ENCODE measurements around the gene NRG3.

Gene NRG3

DNA sequence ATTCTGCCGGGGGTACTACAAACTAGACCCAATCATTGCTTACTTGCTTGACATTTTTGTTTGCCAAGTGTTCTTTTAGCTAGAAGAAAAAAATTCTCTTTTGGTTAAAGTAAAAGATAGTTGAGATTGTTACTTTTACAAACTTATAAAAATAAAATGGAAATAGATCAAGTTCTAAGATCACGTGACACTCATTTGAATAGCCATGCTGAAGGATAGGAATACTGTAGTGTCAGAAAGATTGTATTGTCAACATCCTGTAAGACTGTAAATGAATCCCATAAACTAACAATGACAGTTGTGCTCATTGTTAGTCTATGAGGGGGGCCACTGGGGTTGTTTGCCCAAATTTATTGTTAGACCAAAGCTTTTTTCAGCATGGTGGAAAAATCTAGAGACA lies 10.5 kb downstream of the NRG3 start:
- DNase-seq: no peak

DNA sequence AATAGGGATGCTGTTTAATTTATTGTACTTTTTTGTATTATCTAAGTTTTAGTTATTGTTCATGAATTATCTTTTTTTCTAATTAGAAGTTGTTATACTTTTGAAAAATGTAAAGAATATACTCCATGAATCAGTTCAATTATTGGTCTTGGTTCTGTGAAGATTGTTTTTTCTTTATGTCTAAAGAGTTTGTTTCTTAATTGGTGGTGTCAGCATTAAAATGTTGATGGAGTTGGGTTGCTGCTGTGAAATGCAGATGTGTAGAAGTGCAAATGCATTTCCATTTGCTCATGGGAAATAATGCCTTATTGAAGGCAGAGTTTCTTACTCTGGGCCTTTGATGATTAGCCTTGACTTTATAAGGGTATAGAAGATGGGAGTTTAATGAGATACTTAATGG lies 11.9 kb downstream of the NRG3 start:
- DNase-seq: no peak

DNA sequence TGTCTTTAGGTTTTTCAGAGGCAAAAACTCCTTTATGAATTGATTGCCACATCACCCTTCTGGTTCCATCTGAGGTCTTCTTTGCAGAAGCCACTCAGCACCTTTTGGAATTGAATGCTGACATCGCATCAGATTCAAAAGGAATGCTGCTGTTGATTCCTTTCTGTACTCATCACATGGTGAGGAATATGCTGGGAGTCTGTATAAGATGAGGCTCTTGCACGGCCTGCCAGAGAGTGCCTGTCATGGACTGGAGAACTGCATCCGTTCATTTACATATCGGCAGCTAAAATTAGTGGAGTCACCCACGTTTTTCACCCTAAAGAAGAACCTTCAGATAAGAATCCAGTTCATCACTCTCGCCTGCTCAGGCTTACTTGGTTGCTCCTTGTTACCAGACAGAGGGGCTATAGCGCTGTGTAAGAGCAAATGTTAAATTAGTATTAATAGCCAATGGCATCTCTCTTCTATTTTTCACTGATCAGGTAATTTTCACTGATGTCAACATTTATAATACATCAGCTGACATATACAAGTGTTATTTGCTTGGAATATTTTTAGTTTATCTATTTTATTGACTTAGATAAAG lies 14.3 kb downstream of the NRG3 start:
- DNase-seq: no peak

DNA sequence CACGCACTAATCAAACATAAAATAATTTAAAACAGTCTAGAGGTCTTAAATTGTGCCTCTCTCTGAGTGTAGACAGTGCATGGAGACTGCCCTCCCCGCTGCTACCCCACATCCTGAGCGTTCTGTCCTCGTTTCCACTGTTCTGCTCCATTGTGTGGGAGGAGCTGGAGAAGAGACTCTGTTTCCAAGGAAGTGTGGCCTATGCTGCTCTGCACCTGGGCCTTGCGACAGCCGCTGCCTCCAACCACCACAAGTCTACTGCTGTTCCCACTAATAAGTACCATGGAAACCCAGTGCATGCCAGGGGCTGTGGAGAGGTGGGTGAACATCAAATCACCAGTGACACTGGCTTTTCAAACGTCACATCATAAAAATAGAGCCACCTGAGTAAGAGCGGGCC lies 19.6 kb downstream of the NRG3 start:
- no peak for DNase-seq

DNA sequence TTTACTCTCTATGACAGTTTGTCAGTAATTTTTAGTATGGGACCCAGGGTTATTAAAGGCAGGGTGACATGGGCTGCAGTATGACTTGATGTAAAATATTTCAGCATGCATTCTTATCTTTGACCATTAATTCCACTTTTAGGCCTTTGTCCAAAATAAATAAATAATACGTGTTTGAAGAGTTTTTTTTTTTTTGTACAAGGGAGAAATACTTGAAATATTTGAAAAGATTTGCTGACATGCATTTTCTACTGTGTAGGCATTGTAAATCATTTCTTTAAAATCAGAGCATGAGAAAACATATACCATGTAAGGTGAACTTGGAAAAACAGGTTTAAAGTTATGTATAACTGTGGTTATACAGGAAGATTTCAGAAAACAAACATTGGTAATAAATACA lies 23.5 kb downstream of the NRG3 start:
- no peak for DNase-seq

DNA sequence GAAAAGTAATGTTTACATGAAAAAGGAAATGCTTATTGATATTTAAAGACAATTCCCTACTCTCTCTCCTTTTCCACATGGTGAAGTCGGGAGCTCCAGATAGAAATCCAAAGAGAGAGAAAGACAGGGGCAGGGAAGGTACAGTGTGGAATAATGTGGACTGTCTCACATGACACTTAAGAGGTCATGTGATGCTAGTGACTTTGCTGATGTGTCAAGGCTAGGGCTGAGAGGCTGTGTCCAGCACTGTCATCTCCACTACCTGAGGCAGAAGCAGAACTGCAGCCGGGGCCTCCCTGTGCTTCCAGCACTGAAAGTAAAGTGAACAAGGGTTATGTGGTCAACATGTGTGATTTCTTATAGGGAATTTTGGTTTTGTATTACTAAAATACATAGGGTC lies 26.0 kb downstream of the NRG3 start:
- DNase-seq: no peak

DNA sequence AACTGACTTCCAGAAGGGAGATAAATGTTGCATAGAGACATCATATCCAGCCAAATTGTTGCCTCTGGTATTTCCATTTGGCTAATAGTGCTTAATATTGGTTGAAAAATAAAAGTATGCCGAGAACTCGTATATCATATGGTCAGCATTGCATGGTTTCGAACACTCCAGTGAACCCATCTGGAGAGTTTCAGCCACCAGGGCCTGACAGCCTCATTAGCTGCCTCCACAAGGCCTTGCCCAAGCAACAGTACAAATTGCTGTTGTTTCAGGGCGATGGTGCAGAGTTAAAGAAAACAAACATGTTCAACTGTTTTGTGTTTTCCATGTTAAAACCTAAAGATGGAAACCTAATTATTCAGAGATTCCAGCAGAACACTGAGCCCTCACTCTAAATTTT lies 28.5 kb downstream of the NRG3 start:
- DNase-seq: no peak

DNA sequence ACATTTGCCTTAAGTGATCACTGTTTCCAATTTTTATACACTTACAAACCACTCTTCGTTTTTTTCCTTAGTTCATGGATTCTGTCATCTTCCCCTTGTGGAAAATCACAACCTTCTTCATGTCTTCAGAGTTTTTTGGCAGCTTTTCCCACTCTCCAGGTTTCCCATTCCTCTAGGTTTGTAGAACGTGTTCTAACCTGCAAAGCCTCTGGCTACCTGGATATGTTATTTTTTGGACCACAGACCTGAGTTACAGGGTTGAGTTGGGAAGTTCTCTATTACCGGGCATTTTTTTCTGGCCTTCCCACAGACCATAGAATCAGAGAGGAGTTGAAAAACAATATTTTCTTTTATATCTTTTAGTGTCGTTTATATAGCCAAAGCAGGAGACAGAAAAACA lies 30.2 kb downstream of the NRG3 start:
- DNase-seq: no peak

DNA sequence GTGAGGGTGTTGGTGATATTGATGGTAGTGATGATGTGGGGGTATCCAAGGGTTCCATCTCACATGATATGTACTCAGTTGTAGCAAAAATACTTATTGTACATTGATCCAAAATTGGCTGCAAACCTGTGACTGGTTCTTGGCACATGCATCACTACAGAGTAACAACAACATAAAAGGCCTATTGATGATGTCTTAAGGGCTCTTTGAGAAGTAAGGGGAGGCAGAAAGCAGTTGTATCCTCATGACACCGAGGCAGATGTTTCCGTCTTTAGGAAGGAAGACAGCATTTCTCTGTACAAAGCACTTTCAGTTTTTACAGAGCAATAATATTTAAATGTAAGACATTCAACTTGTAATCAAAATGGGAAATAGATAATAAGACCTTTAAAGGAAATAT lies 34.5 kb downstream of the NRG3 start:
- no peak for DNase-seq

DNA sequence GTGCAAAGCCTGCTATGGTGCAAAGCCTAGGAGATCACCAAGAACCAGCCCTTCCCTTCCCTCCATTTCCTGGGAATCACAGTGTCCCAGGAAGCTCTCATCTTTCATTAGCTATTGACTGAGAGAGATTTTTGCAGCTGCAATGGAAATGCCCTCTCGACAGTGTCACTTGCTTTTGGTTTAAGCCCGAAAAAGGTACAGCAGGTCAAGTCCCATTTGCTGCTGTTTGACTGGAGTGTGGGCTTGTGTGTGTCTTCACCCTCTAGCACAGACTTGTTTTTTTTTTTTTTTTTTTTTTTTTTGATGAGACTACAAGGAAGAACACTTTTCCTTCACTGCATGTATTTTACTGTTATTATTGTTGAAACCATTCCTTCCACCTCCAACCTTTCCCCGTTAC lies 36.3 kb downstream of the NRG3 start:
- no peak for DNase-seq

DNA sequence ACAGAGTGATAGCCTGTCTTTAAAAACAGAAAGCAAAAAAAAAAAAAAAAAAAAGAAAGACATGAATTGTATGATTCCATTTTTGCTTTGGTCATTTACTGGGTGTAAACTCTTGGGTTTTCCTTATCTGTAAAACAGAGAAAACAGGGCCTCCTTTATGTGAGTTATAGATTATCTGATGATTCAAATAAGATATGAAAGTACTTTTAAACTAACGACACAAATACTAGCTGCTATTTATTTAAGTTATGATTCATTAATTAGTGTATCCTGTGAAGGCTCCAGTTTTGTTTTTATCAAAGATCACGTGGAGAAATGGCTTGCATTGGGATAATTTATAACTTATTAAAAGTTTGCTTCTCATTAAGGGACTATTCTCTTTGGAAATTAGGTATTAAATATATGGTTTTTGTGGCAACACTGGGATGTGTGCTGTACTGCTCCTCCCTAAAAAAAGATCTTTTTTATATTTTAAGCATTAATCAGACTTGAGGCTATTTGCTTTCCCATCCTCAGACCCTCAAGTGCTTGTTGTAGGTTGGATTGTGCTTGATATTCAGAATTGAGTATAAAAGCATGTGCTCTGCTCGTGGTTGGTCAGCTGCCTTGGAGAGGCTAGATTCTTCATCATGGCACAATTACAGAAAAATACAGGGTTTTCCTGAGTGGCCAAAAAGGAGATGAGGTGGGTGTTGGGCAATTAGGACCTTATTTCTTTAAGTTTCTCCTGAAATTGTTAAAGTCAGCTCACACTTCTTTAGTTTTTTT lies 39.9 kb downstream of the NRG3 start:
- no peak for DNase-seq

DNA sequence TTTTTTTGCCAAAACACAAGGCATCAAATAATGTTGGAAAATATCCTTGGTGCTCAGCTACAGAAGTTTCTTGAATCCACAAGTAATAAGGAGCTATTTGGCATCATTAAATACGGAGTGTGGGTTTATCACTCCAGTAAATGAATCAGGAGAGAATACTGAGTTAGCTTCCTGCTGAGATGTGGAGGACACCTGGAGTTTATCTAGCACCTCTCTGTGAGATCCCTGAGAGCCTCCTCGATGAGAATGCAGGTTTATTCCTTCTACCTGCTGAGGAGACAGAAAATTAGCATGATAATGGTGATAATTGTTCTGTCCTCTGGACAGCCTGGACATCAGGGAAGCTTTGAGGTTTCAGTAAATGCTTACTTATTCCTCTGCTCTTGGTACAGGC lies 40.5 kb downstream of the NRG3 start:
- no peak for DNase-seq

DNA sequence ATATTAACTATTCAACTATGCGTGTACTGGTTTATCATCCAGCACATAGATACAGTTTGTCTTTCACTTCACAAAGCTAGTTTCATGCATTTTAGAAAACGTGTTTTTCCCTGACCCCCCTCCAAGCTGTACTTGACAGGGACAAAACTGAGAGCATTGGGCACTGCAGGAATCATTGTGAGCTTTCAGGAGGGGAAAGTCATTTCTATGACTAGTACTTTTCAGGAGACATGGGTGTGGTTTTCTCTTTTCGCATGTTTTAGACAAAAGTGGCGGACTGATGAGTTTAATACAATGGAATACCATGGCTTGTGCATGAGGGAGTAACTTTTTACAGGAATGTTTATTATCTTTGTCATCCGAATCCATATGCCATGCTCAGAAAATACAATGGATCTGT lies 42.7 kb downstream of the NRG3 start:
- no peak for DNase-seq

DNA sequence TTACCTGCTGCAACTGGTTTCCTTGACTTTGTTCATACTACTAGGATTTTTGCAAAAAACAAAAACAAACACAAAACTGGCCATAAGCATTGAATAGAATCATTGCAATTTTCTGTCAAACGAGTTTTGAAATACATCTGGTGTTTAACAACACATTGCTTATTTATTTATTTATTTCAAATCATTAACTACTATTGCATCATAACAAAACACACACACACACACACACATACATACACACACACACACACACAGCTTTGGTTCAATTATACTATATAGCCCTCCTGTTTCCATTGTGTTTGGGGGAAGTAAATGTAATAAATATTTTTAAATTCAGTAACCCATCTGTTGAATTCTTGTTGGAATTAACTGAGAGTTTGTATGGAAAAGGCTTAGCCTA lies 43.8 kb downstream of the NRG3 start:
- no peak for DNase-seq

DNA sequence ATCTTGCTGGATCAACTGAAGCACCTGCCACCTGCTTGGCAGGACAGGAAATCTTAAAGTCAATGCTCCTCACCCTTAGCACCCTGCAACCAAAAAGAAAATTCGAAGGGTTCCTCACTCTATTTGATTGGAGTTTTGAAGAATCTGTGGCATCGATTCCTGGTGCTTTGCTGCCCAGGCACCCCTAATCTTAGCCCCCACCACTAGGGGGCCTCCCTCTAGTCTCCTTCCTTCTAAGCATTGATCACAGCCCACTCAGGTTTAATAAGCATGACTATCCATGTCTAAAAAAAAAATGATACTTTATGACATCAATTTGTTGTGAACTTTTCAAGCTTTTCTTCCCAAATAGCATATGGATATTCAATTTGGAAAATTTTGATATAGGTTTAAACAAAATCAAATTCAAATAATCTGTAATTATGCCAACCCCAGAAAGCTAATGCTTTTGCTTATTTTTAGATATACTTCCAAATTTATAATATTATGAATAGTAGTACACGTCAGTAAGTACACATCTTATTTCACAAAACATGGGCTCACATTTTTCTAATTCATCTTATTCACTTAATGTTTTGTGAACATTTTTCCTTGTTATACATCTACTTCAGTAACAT lies 45.3 kb downstream of the NRG3 start:
- DNase-seq: no peak

DNA sequence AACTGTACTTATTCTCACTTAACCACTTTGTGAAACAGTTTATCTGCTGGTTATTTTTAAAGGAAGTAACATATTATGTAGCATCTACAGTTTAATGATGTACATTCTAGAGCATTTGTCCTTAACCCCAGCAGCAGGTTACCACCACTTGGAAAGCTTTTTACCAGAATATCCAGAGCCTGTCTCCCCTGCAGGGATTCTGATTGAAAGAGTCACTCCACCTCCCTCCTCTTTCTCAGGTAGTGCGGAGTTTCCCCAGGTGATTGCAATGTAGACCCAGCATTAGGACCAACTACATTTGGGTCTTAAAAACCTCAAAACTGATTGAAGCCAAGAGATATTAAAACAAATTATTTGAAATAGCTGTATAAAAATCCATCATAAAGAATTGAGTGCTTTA lies 53.1 kb downstream of the NRG3 start:
- DNase-seq: no peak

DNA sequence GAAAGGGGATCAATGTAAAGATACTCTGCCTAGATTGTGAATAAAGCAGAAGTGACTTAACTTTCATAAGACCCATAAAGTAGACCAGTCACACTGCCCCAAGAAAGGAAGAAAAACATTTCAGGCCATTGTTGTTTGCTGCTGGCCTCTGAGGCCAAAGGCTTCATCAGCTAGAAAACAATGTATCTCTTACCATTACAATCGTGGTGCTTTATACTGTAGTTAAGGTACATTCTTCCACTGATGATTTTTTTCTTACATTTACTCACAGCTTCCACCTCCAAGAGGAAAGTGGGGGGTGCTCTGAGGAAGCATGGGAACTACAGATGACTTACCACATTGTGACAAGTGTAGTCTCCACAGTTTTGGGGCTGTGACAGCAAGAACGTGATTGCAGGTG lies 68.6 kb downstream of the NRG3 start:
- no peak for DNase-seq

DNA sequence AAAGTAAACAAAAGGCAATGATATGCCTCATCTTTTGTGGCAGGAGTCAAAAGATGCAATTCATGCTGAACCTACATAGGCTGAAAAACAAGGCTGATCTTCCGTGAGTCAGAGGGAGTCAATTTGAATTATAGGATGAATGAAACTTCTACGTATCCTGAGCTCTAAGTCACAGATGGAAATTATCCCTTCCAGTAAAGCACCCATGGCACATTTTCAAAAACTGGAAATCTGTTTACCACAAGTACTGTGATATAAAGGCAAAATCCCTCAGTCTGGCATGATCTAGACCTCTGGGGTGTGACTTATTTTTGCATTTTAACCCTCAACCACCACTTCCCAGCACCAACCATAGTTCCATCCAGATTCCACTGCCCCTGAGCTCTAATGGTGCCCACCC lies 69.6 kb downstream of the NRG3 start:
- DNase-seq: peak; percentile 29

DNA sequence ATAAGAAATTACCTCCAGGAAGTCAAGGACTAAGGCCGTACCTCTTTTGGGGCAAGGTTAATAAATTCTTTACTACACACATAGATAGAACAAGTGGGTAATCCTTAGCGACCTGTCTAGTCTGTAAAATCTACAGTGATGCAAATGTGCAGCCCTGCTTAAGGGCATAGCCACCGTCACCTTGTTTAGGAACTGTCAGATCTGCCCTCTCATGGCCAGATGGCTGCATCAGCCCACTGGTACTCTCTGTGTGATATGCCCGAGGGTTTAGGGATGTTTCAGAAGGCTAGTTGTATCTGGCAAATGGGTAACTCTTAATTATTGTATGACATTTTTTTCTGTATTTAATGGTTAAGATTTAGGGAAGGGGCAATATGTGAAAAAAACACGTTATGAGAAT lies 74.3 kb downstream of the NRG3 start:
- DNase-seq: no peak

DNA sequence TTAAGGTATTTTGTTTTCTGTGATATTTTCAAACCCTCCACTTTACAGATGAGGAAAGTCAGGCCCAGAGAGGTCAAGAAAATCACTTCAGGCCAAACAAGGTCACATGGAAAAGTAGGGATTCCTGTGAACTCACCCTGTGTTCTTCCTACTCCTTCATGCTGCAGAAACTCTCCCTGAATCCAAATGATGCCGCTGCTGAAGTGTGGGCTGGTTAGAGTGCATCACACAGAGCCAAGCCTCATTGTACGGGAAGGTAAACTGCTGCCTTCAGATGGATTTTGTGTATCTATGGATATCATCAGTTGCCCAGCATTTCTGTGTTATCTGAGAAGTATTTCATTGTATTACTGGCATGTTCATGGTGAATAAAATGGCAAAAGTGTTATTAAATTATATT lies 75.4 kb downstream of the NRG3 start:
- DNase-seq: no peak

DNA sequence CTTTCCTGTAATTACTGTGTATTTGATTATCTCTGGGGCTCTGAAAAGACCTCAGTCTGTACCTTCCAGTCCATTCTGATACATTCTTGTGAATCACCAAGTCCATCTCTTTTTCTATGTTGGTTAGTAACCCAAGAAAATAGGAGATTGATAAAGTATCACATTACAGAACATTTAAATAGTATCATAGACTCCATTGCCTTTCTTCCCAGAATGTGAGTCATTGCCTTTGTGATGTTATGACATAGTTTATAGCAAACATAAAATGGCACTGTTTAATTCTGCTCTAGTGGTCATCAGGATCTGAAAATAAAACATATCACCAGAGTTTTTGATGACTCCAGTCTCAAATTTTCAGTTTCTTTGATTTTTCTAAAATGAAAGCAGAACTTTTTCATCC lies 78.4 kb downstream of the NRG3 start:
- DNase-seq: no peak

DNA sequence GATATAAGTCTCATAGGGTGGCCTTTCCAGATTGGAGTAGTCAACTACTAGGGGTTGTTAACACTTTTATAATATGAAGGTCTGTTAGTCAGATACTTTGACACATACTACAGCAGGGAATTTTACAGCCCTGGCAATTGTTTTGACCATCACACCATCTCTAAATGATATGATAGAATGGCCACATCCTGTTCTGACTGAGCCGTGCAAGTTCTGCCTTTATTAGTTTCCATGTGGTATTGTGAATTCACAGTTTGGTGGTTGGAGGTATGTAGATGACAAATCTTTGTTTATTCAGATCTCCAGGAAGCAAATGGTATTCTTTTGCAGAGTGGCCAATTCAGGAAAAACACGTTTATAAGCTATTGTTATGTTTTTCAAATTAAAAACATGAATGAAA lies 83.0 kb downstream of the NRG3 start:
- DNase-seq: no peak

DNA sequence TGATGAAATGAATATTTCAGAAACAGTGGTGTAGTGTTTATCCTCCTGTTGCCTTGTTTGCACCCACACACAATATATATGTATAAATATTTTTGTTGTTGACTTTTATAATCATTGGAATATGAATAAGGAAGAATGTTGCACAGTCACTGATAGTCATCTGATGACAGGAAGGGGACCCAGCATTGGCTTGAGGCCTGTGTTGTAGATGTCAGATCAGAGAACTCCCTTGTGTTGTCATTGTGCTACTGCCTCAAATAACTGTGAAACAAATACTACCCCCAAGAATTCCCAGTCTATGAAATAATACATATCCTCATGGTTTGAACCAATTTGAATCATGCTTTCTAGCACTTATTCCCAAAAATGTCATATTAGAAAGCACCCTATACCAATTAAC lies 84.0 kb downstream of the NRG3 start:
- no peak for DNase-seq

DNA sequence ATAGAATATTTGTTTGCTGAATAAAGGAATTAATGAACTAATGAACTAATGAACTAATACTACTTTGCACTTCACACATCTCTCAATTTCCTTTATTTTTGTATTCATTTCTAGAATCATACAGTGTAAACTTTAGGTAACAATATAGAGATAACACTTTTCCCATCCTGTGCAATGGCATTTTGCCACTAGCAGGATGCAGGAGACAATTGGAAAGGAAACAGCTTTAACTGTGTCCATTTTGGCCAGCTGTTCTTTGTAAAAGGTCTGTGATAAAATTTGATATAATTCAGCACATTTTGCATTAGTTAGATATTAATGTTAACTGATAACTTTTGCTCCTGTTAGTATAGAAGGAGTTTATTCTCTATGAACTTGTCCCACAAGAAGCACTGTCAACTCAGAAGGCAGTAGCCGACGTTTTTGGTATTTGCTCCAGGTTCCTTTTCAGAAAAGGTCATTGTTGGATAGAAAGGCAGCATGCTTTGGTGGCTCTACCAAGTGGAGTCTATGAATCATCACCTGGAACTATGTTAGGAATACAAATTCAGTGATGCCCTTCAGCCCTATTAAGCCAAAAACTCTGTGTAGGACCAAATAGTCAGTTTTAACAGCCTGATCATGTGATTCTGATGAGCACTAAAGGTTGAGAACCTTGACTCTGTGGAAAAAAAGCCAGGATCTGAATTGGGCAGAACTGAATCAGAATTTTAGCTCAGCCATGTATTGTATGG lies 86.6 kb downstream of the NRG3 start:
- no peak for DNase-seq

All from NCI-H446 treated with DMSO at 0.1 percent for 48 hours (cell line).